GM12873 (cell line): ENCODE measurements around the gene GPR152.

Experiments used
- TF ChIP-seq, protein P1 (sequence below): IDR thresholded peaks from 2 replicates; pipeline ENCODE4 v1.5.1; 2012; ENCODE audit warnings: low read depth, mild to moderate bottlenecking, moderate library complexity, low read length, control low read depth; ENCODE audit not compliant: insufficient read depth; ENCODE audit errors: missing control alignments

Gene GPR152

DNA sequence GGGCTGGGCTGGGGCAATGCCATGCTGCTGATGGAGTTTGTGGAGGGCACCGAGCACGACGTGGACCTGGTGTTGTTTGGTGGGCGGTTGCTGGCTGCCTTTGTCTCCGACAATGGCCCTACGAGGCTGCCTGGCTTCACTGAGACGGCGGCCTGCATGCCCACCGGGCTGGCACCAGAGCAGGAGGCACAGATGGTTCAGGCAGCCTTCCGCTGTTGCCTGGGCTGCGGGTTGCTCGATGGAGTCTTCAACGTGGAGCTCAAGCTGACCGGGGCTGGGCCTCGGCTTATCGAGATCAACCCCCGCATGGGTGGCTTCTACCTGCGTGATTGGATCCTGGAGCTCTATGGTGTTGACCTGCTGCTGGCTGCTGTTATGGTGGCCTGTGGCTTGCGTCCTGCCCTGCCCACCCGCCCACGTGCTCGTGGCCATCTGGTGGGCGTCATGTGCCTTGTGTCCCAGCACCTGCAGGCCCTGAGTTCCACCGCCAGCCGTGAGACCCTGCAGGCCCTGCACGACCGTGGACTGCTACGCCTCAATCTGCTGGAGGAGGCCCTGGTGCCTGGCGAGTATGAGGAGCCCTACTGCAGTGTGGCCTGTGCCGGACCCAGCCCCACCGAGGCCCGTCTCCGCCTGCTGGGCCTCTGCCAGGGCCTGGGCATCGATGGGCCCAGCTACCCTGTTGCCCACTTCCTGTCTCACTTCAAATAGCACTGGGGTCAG lies 28.5 kb downstream of the GPR152 start:
- TF ChIP-seq, protein P1, sequence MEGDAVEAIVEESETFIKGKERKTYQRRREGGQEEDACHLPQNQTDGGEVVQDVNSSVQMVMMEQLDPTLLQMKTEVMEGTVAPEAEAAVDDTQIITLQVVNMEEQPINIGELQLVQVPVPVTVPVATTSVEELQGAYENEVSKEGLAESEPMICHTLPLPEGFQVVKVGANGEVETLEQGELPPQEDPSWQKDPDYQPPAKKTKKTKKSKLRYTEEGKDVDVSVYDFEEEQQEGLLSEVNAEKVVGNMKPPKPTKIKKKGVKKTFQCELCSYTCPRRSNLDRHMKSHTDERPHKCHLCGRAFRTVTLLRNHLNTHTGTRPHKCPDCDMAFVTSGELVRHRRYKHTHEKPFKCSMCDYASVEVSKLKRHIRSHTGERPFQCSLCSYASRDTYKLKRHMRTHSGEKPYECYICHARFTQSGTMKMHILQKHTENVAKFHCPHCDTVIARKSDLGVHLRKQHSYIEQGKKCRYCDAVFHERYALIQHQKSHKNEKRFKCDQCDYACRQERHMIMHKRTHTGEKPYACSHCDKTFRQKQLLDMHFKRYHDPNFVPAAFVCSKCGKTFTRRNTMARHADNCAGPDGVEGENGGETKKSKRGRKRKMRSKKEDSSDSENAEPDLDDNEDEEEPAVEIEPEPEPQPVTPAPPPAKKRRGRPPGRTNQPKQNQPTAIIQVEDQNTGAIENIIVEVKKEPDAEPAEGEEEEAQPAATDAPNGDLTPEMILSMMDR = no peak

DNA sequence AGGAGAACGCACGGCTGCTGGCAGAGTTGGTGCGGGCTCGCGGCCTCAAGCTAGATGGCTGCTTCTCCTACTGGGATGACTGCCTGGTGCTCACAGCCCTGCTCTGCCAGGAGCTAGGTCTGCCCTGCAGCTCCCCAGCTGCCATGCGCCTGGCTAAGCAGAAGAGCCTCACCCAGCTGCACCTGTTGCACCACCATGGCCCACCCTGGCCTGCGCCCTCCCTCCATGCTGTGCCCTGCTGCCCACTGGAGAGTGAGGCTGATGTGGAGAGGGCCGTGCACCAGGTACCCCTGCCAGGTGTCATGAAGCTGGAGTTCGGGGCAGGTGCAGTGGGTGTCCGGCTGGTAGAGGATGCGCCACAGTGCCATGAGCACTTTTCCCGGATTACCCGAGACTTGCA lies 29.1 kb downstream of the GPR152 start:
- TF ChIP-seq, protein P1 = no peak

DNA sequence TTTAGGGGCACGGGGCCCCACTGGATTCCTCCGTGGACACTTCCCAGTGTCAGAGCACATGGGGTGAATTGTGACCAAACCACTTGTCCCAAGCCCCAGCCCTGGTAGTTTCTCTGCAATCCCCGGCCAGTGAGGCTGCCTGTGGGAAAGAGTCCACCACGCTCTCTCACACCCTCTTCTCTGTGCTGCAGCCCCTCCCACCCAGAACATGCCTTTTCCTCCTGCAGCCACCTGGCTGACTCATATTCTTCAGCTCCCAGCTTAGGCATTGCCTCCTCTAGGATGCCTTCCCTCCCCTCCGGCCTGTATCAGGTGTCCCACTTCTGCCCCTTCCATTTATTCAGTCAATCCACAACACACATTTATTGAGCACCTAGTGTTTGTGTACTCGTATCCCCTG lies 29.6 kb downstream of the GPR152 start:
- TF ChIP-seq, protein P1 = no peak

DNA sequence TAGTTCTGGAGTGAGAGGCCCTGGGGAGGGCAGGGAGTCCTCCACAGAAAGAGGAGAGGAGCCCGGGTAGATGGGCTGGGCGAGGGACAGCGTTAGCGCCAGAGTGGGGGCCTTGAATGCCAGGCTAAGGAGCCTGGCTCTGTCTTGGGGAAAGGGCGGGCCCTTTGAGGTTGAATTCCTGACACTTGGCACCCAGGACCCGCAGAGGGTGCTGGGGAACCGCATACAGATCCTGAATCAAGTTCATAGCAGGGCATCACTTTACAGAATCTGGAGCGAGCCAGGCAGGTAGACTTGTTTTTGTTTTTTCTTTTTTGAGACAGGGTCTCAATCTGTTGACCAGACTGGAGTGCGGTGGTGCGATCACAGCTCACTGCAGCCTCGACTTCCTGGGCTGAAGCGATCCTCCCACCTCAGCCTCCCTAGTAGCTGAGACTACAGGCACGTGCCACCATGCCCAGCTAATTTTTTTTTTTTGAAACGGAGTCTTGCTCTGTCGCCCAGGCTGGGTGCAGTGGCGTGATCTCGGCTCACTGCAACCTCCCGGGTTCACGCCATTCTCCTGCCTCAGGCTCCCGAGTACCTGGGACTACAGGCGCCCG lies 31.0 kb downstream of the GPR152 start:
- TF ChIP-seq, protein P1 = no peak

DNA sequence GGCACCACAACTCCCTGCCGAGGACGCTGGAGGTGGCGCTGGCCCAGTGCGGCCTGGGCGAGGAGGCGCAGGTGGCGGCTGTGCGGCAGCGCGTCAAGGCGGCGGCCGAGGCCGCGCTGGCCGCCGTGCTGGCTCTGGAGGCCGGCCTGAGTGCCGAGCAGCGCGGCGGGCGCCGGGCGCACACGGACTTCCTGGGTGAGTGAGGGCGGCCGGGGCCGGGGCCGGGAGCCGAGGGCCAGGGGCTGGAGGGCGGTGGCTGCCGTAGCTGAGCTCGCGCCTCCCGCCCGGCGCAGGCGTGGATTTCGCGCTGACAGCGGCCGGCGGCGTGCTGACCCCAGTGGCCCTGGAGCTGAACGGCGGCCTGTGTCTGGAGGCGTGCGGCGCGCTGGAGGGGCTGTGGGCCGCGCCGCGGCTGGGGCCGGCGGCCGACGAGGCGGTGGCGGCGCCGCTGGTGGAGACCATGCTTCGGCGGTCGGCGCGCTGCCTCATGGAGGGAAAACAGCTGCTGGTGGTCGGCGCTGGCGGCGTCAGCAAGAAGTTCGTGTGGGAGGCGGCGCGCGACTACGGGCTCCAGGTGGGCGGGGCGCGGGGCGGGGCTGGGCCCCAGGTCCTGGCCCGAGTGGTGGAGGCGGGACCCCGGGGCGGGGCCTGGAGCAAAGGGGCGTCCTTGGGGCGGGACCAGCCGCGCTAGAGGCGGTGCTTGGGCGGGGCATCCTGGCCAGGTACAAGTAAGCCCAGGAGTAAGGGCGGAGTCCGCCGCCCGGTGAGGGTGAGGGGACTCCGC lies 31.7 kb downstream of the GPR152 start:
- TF ChIP-seq, protein P1 = no peak

DNA sequence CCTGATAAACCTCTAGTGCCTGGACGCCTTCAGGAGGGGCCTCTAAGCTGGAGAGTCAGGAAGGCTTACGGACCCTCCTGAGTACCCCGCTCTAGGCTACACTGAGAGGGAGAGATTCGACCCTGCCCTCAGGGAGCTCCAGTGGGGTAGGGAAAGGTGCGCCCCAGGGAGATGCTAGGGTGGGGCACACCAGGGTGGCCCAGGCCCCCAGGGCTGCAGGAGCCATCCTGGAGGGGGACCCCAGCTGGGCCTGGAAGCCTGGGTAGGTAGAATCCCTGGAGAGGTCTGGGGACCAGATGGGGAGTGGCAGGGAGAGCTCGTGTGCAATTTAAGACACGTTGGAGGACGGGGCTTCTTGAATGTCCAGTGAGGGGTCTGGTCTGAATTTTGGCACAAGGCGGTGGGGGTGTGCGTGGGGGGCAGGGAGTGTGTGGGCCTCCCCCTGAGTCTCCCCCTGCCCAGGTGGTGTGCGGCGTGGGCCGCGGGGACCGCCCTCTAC lies 32.3 kb downstream of the GPR152 start:
- TF ChIP-seq, protein P1 = no peak
